Limb (tissue), 2 donors: ENCODE results near the gene SMARCAL1.

Source experiments
- DNase-seq, 2 donors: peaks; one replicate each; pipeline ENCODE4 v3.0.0-alpha.2; 2016; ENCODE audit errors: extremely low spot score in 2 of 2

SMARCAL1 gene

DNA sequence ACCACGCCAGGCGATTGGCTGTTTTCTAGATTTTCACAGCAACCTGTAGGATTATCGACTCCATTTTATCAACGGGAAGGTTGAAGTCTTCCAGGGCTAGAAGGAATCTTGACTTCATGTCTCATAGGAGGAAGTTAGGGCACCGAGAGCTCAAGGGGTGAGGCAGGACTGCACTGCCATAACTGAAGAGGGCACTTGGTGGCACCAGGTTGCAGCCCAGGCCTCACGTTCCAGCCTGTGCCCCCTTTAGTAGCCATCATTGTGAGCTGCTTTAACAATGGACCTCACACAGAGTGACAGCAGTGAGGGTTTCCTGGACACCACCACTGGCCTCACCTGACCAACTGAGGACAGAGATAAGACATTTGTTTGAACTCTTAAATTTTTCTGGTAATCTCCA lies 63.5 kb downstream of the SMARCAL1 start:
- DNase-seq = no peak

- DNase-seq = no peak
These were observed 65.2 kb downstream of the SMARCAL1 start for GRCh38 chr2:216477283-216478035.

- no peak for DNase-seq
These were observed 65.9 kb downstream of the SMARCAL1 start for GRCh38 chr2:216478151-216478550.

DNA sequence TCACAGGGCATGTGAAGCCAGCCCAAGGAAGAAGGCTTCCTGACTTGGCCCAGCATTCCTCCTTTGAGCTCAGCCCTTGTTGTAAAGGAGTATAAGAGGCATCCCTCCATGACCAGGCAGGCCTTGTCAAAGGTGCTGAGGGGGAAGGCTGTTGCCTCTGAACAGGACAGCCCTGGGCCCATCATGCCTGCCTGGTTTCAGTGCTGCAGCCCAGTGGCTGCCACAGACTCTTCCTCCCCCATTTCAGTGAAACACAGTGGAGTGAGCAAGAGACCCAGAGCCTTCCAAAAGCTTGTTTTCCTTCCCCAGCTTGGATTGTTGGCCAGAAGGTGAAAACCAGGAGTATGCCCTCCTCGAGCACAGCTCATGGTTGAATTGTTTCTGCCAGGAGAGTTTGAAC lies 66.5 kb downstream of the SMARCAL1 start:
- no peak for DNase-seq

- DNase-seq = no peak
These were observed 67.9 kb downstream of the SMARCAL1 start for GRCh38 chr2:216480221-216480620.

DNA sequence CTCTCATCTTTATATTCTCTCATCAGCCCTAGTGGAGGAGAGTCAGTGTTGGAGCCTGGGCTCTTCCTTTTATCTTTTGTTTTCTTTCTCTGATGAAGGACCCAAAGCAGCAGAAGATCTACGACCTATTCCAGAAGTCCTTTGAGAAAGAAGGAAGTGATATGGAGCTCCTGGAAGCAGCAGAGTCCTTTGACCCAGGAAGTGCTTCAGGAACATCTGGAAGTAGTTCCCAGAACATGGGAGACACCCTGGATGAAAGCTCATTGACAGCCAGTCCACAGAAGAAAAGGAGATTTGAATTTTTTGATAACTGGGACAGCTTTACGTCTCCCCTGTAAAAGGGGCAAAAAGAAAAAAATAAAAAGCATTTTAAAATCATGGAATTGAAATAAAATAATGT lies 70.4 kb downstream of the SMARCAL1 start:
- DNase-seq = no peak

DNA sequence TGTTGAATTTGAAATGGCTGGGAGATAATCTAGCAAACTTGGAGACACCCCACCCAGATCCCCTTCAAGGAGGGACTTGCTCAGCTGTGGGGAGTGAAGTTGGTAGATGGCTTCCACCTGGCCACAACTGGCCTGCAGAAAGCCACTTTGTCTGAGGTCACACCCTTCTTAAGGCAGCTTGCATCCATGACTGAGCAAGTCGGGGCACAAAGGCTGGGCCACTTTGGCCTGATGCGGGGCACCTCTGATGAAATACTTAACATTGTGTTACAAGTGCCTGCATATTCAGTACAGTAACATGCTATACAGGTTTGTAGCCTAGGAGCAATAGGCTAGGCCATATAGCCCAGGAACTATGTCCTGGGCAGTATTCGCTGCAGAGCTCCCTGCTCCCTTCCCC lies 73.0 kb downstream of the SMARCAL1 start:
- DNase-seq = no peak

- DNase-seq = no peak
These were observed 73.5 kb downstream of the SMARCAL1 start for GRCh38 chr2:216485745-216486144.

DNA sequence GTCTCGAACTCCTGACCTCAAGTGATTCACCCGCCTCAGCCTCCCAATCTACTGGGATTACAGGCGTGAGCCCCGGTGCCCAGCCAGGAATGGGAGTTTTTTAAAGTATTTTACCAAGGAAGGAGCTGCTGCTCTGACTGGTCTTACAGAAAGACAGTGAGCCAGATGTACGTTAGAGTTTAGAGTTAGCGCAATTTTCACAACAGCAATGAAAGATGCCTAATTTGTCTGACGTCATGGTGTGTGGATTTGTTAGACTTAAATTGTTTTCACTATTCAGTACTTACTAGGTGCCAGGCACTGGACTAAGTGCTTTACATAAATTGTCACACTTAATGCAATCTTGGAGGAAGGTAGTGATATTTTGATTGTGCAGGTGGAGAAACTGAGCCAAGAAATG lies 74.0 kb downstream of the SMARCAL1 start:
- no peak for DNase-seq

GRCh38 chr2:216486708-216487107 lies 74.4 kb downstream of the SMARCAL1 start:
- DNase-seq = no peak

DNA sequence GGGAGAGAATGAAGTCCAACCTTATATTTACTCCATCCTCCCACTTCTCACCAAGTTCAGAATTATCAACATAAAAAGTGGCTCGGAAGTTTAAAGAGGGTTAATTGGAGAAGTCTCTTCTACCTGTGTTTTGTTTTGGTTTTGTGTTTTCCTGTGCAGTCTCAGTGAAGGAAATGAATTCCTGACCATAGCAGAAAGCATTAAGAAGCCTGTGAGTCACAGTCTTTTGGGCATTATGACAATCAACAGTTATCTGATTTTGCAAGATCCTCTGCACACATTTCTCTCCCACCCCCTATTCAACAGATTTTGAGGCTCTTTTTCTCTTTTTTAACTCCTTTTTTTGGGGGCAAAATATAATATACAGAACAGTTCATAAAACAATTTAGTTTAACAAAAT lies 77.8 kb downstream of the SMARCAL1 start:
- DNase-seq = no peak

GRCh38 chr2:216491793-216492596 lies 79.7 kb downstream of the SMARCAL1 start:
- DNase-seq = no peak

GRCh38 chr2:216492597-216493333 lies 80.5 kb downstream of the SMARCAL1 start:
- no peak for DNase-seq

DNA sequence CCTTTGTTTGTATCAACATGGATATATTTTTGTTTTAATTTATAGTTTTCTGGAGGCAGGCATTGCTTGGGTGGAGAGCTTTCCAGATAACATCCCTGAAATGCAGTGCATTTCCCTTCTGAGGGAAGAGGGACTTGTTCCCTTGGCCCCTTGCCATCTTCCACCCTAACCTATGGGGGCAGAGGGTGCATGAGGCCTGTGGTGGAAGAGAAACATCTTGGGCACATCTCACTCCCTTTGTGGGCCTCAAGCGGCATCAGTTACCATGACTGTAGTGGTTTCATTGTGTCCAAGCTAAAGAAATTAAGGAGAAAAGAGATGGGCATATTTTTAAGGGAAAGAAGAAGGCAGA lies 81.0 kb downstream of the SMARCAL1 start:
- DNase-seq = no peak

GRCh38 chr2:216495656-216496055 lies 83.4 kb downstream of the SMARCAL1 start:
- no peak for DNase-seq

DNA sequence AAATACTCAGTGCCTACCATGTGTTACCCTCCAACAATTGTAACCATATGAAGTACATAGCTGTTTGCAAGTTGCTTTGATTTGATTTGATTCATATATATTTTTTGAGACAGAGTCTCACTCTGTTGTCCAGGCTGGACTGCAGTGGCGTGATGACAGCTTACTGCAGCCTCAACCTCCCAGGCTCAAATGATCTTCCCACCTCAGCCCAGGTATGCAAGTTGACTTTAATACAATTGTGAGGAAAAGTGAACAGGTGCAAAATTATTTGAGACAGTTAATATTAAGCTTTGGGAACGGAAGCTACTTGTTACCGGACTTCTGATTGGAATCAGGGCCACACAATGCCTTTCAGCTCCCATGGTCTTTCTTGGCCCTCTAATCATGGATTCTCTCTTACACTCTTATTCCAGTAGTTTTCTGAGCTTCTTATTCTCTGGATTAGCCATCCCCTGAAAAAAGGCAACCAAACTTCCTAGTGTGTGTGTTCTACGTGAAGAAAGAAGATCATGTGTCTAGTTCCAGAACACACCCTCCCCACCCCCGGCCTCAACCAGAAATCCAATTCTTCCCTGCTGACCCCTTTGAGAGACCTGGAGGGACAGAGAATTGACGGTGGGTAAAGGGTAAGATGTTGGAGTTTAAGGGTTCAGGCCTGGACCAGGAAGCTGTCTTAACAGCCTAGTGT lies 85.2 kb downstream of the SMARCAL1 start:
- no peak for DNase-seq

GRCh38 chr2:216498070-216498378 lies 85.7 kb downstream of the SMARCAL1 start:
- DNase-seq = no peak

DNA sequence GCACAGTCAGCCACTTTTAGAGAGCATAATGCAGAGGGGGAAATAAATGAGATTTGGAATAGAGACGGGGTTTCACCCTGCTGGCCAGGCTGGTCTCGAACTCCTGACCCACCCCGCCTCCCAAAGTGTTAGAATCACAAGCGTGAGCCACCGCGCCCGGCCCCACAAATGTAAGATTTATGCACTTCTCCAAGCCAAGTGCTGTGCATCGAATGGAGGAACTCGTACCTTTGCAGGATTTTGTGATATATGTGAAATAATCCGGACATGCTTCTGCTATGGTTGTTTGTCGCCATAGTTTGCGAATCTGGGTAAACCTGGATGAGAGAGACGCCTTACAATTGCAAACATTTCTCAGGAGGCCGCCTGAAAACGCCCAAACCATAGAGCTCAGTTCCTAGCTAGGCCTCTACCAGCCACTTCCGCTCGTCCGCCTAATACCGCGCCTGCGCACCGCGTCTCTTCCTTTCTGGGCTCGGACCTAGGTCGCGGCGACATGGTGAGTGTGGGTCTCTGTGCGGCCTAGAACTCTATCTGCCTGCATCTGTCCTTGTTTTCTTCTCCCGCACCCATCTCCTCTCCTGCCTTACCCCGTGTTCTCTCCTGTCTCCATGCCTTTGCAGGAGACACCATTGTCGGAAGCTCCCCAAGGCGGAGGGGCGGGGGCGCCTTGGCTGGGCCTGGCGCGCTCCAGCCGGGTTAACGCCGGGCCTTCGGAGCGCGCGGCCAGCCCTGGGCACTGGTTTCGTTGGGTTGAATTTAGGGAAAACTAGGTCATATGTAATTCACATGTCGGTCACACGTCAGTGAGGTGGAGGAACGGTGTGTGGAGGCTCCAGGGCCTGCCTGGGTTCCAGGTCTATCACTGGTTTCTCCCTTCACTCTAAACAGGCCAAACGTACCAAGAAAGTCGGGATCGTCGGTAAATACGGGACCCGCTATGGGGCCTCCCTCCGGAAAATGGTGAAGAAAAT lies 86.4 kb downstream of the SMARCAL1 start, which contains the start of gene RPL37A:
TSS of gene RPL37A (plus strand) at position 466 of the 974 bp plus-strand sequence. CDS start at position 497, 31 bp downstream.
- peak; percentile 93 to 96 for DNase-seq

DNA sequence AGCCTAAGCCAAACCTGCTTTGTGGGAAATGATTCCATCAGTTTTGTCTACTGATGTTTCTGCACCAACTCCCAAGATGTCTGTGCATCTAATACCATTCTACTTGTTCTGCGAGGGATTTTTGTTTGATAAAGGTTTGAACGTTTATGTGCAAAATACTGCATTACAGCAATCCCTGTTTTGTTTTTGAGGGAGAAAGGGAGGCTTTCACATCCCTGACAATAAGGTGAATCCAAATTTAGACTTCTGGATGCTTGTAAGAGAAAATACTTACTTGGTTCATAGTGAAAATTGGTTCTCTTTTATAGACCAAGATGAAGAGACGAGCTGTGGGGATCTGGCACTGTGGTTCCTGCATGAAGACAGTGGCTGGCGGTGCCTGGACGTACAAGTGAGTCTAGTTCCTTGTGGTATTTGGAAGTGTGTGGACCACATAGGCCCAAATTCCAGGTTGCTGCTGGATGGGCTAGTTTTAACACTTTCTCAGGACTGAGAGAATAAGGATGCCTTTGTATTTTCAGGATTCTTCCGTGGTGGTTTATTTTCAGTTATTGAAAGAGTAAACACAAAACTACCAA lies 87.4 kb downstream of the SMARCAL1 start:
- no peak for DNase-seq

- DNase-seq = no peak
These were observed 88.3 kb downstream of the SMARCAL1 start for GRCh38 chr2:216500572-216500971.
